DMS53 (cell line): ENCODE data around the gene ADM2.

Experiments
- DNase-seq: peaks from one replicate; lab custom pipeline; 2025; lab: John Stamatoyannopoulos, UW

Gene ADM2

DNA sequence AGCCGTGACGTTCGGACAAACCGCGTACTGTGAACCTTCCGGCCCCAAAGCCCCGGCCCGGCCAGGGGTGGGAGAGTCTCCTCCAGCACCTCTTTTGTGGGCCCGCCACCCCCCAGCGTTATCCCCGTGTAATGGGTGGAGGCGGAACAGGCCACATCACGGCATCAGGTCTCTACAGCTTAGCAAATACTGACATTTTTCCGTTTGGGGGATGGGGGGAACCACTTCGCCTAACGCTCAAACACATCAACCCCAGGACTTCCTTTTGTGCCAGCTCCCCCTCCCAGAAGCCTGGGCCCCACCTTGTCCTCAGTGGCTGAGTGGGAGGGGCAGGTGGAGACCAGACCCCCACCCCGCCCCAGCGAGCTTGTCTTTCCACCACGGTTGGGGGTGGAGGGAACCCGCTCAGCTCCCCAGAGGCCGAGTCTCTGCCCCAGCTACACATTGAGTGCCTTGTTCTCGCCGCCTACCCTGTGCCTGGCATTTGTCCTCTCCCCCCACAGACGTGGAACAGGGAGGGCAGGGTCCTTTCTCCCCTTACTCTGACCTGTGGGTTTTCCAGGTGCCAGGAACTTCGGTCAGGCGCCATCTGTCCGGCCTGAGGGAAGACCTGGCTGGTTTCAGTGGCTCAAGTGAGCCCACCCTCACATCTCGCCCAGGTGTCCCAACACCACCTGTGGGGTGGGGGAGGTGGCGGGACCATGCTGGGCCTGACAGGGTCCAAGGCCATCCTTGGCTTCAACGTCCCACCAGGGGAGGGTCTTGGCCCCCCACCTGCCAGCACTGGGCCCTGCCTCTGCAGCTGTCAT, 36.1 kb upstream of the ADM2 start:
- DNase-seq, result no peak

DNA sequence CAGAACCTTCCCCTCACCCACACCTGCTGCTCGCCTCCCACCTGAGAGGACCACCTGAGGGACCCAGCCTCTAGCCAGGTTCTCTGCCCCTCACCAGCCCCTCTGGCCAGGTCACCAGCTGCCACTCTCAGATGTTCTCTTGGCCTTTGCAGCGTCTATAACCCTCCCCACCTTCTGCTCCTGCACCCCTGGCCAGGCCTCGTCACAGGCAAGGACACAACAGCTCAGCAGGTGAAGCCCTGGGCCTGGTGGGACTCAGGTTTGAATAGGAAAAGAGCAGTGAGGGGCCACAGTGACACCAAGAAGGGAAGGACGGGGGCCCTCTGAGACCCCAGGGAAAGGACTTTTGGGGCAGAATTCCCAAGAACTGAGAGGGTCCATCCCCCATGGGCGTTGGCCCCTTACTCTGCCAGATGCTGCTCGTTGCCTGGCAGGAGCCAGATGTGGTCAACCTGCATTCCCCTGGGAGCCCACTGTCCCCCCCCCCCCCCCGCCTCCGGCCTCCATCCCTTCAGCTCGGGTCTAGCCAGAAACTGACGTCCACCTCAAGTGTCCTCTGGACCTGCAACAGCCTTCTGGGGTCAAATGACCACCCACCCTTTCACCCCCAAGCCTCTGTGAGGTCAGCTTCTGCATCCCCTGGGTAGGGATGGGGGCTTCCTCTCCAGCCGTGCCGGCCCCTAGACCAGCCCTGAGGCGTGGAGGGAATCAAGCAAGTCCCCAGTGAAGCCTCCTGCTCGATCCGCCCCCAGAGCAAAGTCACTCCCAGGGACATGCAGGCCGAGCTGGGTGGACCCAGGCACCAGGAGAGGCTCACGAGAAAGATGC, 35.2 kb upstream of the ADM2 start:
- DNase-seq, result no peak

DNA sequence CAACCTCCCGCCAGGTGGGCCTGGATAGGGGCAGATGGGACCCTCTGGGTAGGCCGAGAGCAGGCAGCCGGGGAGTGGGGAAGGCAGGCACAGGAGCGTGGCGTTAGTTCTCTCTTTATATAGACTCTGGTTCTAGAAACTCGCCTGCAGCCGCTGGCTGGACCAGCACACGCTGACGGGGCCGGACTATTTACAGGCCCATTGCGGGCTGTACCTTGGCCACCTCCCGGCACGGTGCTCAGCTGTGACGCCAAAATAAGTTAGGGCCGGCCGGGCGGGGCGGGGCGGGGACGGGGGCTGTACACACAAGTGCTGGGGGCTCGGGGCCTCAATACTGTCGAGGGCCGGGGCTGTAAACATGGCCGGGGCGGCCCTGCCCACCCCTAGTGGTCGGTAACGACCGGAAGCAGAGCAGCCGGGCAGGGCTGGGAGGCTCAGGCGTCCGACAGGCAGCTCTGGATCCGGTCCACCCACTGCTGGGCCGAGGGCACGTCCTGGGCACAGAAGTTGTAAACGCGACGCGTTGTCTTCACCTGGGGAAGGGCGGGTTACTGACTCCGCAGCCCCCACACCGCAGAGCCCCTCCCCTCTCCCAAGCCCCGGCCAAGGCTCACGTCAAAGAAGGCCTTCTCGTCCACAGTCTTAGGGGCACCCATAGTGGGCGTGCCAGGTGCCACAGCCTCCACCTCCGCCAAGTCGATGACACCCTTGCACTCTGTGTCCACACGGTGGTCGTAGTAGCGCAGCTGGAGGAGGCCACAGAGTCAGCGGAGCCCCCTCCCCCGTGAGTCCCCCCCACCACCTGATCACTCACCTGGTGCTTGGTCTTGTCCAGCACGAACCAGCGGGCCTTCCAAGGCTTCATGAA, 34.4 kb upstream of the ADM2 start:
- DNase-seq, result no peak

DNA sequence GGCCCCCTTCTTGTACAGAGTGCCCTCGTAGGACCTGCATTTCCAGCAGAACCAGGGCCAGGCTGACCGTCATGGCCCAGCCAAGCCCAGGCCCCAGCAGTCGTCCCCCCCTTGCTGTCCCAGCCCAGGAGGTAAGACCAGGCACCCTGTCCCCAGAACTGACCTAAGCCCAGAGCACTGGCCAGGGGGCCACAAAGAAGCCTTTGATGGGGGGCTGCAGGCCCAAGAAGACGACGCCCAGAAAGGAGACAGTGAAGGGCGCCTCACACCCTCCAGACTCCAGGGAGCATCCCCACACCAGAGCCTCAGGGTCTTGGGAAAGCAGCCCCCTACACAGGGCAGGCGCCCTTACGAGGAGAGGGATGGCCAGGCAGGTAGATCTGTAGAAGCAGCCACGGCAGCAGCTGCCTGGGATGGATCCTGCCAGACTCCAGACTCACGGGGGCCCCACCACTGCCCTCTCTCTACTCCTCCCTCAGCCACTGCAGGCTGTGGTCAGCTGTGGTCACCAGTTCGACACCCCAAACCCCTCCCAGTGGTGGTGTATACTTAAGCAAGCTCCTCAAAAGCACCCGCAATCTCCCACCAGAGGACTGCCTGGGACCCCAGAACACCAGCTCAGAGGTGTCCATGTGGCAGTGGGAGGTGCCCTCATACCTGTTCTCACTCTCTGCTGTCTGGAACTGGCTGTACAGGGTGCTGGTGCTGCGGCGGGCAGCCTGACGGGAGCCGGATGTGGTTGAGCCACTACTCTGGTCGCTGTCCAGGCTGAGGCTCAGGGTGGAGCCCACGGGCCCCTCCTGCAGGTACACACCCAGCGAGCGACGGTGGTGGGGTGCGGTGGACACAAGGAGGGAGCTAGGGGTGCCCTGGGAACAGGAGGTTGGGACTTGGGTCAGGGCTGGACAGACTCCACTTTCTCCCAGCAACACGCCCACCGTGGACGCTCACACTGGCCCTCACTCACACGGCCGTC, 33.5 kb upstream of the ADM2 start:
- DNase-seq, result no peak

DNA sequence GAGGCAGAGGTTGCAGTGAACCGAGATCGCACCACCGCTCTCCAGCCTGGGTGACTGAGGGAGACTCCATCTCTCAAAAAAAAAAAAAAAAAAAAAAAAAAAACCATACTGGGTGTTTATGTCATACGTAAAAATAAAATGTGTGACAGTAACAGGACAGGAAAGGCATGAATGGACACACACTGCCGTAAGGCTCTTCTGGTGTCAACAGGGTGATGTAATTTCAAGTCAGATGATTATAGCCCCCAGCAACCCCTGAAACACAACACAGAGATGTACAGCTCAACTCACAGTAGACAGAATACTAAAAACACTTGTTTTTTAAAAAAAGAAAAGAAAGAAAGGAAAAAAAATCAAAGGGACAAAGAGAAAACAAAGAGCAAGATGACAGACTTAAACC, 28.7 kb upstream of the ADM2 start:
- DNase-seq, result no peak

DNA sequence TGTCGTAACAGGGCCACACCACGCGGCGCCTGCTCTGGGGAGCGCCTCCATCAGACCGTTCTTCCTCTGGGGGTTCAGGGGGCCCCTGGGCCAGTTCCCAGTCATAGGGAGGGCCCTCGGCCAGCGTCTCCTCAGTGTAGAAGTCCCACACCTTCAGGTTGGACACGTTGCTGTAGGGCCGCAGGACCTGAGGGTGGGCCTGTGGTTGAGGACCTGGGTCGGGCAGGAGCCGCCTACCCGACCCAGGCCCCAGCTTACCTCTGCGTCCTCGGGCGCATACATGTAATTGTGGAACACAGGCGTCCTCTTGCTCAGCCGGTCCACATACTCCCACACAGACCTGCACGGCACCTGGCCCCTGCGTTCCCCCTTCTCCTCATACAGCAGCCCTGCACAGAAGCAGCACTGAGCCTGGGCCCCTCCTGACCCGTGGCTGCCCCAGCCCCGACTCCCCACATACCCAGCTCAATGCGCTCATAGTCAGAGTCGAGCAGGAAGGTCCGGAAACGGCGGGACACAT, 26.7 kb upstream of the ADM2 start:
- DNase-seq, result no peak

DNA sequence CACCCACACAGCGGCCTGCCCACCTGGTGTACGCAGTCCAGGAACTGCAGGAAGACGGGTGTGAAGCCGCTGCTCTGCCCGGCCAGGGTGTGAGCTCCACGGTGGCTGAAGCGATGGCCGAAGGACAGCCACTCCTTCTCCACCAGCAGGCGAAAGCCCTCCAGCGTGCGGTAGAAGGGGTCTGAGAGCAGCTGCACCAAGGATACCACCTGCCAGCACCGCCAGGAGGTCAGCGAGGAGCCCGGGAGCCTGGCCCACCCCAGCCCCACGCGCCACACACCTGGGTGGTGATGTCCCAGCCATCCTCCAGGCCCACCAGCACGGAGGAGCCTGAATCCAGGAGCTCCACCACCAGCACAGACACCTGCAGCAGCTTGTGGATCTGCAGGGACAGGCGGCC, 26.1 kb upstream of the ADM2 start:
- no peak for DNase-seq

DNA sequence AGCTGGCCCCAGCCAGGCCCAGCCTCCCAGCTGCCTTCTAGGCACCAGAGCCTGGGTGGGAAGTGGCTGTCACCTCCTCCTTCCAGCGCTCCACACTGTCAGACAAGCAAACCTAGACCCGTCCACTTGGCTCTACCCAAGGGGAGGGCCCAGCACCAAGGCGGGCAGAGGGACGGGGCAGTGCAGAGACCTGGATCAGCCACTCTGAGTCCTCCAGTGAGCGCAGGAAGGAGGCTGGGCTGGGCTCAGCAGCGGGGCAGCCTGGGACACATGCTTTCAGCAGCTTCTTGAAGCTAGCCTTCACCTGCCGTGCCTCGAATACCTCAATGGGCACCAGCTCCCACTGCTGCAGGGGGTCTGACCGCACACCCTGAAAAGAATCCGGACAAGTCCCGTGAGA, 25.3 kb upstream of the ADM2 start:
- no peak for DNase-seq

DNA sequence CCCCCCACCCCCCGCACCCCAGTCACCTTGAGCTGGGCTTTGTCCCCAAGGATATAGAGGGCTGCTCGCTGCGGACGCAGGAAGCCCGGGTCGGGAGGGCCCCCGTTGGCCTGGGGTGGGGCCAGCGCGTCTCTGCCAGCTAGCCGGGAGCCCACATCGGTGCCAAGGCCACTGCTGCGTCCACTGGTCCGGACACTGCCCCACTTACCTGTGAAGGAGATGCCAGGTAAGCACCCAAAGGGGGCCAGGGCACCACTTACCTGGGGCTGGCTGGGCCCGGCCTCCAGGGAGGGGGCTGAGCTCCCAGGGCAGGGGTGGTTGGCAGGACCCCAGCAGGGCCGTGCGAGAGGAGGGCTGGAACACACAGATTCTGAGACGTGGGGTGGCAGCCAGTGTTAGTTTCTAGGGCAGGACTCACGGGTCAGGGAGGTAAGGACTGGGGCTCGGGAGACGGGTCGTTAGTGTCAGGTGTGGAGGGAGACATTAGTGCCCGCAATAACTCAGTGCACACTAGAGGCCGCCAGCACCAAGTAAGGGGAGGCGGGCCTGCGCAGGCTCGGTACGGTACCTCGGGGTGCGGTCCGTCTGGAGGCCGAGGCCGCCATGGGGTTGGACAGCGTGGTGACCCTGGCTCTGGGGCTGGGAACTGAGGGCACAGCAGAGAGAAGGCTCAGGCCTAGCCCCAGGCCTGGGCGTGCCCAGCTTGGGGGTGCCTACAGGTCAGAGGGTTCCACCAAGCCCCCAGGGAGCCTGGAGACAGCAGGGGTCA, 24.7 kb upstream of the ADM2 start:
- no peak for DNase-seq

DNA sequence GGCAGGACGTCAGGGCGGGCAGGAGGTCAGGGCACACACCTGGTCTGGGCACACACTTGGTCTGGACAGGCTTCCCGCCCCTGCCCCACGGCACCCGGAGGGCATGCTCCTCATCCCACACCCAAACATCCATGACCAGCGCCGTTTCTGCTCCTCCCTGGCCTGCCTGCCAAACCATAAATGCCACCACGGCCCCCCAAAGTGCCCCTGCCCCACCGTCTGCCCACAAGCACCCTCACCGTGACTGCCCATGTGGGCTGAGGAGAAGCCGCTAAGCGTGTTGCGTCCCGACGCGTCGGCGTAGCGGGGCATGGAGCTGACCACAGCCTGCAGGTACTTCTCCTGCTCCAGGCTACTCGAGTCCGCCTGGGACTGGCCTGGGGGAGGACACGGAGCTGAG, 22.3 kb upstream of the ADM2 start:
- DNase-seq, result no peak

DNA sequence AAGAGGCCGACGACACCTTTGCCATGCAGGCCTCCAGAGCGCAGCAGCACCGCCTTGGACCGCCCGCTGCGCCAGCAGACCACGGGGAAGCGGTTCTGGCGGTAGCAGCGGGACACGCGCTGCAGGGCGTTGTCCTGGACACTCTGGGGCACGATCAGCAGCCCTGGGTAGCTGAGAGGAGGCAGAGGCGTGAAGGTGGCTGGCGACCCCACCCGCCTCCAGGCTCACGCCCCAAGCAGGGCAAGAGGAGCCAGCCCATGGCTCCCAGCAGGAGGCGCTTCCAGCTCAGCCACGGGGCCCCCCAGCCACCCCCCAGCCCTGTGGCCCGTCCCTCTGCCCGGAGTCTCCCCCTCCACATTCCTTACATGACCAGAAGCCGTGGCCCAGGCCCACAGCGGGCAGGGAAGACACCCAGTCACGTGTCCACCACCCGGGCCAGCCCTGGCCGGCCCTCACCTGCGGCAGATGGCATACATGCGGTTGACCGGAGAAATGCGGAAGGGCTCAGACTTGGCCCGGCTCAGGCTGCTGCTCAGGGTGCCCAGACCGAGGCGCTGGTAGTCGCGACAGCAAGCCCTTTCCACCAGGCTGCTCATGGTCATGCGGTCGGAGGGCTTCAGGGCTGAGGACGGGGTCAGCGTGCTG, 21.7 kb upstream of the ADM2 start:
- DNase-seq, result no peak

DNA sequence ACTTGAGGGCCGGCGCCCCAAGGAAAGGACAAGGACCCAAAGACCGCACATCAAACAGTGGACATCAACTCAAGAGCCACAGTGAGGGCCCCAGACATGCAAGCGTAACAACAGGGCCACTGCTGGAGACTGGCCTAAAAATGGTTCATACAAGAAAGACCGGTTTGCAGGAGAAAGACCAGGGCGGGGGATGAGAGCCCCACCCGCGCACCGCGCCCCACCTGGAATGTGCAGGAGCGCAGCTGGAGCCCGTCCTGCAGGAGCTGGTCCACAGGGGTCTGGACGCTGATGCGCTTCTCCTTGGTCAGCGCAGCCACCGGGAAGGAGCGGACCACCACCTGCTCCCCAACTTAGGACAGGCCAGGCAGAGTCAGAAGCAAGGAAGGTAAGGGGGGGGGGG, 20.4 kb upstream of the ADM2 start:
- no peak for DNase-seq

DNA sequence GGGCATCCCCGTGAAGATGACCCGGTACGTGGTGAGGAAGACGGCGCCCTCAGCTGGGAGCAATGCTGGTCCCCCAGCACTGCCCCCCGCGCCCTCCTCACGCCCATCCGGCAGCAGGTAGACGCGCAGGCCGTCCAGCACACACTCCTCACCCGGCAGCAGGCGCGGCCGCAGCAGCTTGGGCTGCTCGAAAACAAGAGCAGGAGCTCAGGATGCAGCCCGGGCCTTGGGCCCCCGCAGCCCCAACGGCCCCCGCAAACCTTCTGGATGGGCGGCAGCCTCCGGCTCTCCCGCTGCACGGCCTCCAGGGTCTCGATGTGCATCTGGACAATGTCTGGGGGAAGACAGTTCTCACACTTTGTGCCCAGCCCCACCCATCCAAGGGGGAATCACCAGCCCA, 19.8 kb upstream of the ADM2 start:
- no peak for DNase-seq

DNA sequence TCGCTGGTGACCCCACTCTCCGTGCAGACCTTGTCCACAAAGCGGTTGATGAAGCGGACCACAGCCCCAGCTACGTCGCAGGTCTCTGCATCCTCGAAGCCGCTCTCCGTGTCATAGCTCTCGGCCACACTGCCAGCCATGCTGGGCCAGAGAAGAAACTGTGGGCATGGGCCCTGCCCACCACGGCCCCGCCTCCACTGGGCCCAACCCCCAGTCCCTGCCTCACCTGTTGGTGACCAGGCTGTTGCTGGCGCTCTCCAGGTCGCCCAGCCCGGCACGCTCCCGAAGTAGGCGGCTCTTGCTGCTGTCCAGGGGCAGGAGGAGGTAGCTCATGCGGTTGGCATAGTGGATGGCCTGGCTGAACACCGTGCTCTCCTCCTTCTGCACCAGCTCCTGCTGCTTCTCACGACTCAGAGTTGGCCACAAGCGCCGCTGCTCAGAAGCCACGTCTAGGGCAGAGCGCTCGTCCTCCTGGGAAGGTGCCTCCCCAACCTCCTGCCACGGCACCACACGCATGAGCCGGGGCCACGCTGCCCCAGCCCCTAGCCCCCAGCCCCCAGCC, 19.3 kb upstream of the ADM2 start:
- DNase-seq, result no peak

DNA sequence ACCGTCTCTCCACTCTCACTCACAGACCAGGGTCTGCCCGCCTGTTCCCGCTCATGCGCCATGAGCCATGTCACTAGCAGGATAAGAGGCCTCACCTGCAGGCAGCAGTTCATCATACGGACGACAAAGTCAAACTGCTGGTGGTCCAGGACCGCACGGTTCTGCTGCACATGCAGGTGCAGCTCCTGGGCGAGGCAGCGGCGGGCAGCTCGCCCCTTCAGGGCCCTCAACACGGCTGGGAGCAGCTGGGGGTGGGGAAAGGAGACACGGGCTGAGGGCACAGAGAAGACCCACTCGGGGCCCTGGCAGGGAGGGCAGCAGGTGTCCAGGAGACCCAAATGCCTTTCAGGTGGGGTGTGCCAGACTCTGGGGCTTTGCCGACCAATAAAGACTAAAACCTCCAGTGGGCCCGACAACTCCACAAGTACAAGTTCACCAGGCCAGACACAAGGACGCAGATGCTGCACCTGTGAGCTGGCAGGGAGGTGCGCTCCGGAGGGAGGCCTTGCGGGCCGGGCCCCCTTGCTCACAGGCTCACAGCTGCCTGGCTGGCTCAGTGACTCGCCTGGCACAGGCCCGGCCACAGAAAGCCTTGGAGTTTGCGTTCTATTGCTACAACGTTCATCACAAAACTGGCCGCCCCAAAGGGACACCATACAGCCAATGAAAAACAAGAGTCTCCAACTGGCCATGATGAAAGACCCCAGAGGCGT, 18.0 kb upstream of the ADM2 start:
- no peak for DNase-seq

DNA sequence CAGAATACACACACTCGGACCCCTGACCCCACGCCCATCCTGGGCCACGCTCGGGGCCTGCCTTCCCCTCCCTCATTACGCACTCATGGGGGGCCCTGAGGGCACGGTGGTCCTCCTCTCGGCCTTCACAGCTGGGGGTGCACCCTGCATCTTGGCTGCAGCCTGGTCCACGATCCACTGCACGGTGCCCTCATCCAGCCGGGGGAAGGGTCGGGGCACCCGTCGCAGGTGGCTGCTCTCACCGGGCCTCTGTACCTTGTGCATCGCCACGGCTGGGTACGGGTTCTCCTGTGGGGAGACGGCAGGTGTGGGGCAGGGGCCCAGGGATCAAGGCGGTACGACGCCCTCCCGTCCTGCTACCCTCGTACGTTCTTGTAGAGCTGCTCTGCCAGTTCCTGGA, 16.9 kb upstream of the ADM2 start:
- DNase-seq, result no peak

DNA sequence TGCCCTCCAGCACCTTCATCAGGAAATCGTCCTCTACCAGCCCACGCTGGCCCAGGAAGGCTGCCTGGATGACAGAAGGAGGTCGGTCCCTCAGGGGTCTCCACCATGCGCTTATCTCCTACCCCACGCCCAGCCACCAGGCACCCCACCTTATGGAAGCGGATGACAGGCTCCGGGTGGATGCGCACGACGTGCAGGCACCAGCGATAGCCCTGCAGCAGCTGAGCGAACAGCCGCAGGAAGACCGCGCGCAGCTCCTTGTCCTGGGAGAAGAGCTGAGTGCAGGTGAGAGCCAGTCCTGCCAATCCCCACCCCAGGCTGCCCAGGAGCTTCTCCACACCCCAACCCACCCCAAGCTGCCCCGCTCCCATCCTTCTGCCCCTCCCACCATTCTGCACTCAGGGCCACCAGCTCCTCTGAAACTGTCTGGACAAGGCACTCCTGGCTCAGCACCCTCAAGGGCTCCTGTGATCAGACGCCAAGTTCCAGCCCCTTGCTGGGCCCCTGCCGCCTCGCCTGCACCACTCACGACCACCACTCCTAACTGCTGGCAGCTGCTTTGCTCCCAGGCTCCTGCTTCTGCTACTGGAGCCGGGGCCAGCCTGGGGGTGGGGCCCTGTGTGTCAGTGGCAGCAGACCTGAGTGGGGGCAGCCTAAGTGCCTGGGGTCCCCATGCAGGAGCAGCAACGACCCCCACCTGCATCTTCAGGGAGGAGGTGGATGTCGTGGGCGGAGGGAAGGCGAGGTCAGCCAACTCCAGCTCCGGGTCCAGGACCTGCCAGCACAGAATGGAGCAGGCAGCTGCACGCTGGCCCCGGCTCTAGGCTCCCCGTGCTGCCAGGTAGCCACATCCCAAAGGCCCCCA, 16.0 kb upstream of the ADM2 start:
- DNase-seq, result no peak

DNA sequence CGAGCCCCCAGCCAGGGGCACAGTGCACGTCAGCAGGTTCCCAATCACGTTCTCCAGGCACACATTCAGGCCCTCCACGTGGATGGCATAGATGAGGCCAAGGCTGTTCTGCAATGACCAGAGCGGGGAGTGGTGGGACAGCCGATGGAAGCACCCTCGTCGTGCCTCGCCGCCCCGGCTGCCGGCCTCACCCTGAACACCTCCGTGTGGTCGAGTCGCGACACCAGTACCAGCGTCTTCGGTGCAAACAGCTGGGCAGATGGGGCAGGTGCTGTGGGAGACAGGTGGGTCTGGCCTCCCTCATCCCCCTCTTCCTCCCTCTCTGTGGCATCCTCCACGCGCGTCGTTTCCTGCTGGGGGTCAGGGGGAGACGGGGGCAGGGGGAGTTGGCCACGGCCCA, 14.0 kb upstream of the ADM2 start:
- DNase-seq, result no peak
